ENCODE data around the gene SEMA6B. TPM values are rescaled to one million over a fixed set of nuclear protein-coding genes. Genes with fewer than 3 reads are reported as not detected.
A peak's percentile ranks its signal among the peaks of the same experiment; 100 is the strongest.

SEMA6B gene
- total RNA-seq, 4 donors from 2014 or later = 3.7 to 22.5 (median 14.2) TPM

DNA sequence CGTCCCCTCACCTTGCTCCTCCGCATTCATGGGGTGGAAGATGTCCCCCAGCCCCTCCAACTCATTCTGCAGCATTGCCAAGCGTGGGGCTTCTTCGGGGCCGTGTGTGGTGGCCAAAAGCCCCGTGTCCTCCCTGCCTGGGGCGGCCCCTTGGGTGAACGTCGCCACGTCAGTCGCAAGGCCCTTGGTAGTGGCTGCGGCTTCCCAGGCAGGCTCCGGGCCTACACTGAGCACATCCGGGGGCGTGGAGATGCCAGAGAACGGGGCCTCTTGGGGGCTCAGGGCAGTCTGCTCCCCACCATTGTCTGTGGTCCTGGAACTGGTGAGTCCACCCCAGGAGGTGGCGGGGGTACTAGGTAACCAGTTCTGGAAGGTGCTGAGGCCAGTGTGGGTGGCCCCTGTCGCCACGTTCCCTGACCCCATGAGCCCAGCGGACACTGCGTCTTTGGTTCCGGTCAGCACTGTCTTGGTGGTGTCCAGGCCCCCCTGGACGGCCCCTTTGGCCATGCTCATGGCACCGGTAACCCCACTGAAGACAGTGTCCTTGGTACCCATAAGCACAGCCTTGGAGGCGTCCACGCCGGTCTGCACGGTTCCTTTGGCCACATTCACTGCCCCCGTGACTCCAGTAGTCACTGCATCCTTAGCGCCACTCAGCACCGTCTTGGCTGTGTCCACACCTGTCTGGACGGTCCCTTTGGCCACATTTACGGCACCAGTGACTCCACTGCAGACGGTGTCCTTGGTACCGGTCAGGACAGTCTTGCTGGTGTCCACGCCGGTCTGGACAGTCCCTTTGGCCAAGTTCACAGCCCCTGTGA, 48.8 kb downstream of the SEMA6B start:
- Histone ChIP-seq H3K27me3 (no peaks in the 10 kb centered on the region), H3K4me1 (peaks cover 4 to 66% (median 25%) of the 10 kb centered on the region in 4 donors), H3K27ac (replicated peaks in 1 of 4) (no peak overlapping the region), H3K36me3 (peaks cover 12 to 65% (median 49%) of the 10 kb centered on the region in 4 donors), H3K9me3 (no peaks in the 10 kb centered on the region), H3K4me3 (no peak overlapping the region)
- no peak for DNase-seq (ENCODE audit: extremely low spot score)
- TF ChIP-seq POLR2AphosphoS5 (IDR thresholded peaks at IDR 0.05) (no peak), EP300 (IDR thresholded peaks at IDR 0.05) (no peak), POLR2A (IDR thresholded peaks at IDR 0.05; ENCODE audit: low read depth) (no peak)
- TF ChIP-seq, protein P1, sequence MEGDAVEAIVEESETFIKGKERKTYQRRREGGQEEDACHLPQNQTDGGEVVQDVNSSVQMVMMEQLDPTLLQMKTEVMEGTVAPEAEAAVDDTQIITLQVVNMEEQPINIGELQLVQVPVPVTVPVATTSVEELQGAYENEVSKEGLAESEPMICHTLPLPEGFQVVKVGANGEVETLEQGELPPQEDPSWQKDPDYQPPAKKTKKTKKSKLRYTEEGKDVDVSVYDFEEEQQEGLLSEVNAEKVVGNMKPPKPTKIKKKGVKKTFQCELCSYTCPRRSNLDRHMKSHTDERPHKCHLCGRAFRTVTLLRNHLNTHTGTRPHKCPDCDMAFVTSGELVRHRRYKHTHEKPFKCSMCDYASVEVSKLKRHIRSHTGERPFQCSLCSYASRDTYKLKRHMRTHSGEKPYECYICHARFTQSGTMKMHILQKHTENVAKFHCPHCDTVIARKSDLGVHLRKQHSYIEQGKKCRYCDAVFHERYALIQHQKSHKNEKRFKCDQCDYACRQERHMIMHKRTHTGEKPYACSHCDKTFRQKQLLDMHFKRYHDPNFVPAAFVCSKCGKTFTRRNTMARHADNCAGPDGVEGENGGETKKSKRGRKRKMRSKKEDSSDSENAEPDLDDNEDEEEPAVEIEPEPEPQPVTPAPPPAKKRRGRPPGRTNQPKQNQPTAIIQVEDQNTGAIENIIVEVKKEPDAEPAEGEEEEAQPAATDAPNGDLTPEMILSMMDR (IDR thresholded peaks at IDR 0.05) = no peak
- intact Hi-C loops (cut with DNase I) = no loop called here
- WGBS = 81% methylated on average over 21 of the region's 37 CpGs

DNA sequence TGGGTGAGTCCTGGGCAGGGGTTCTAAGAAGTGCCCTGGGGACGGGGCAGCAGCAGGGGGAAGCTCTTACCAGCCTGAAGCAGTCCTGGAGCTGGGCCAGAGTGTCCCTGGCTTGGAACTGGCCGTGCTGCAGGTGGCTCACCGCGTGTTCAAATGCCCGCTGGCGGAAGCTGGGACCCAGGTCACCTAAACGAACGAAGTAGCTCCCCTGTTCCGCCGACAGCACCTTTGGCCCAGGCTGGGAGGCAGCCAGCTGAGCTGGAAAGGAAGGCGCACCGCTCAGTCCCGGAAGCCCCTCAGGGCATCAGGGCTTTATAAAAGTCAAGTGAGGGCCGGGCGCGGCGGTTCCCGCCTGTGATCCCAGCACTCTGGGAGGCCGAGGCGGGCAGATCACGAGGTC, 50.8 kb downstream of the SEMA6B start:
- H3K36me3 ChIP-seq = peaks cover 24 to 76% (median 65%) of the 10 kb centered on the region in 4 donors
- TF ChIP-seq, protein P1 (IDR thresholded peaks at IDR 0.05) = no peak
- no peak for TF ChIP-seq POLR2A (IDR thresholded peaks at IDR 0.05; ENCODE audit: low read depth)
- no peak for TF ChIP-seq EP300 (IDR thresholded peaks at IDR 0.05)
- no peak for TF ChIP-seq POLR2AphosphoS5 (IDR thresholded peaks at IDR 0.05)
- no peak overlapping the region for H3K4me3 ChIP-seq
- no peaks in the 10 kb centered on the region for H3K27me3 ChIP-seq
- H3K27ac ChIP-seq (replicated peaks in 1 of 4) = peak overlapping the region in 1 of 4 donors; percentile 51
- H3K9me3 ChIP-seq = no peaks in the 10 kb centered on the region
- intact Hi-C loops (cut with DNase I) = no loop called here
- no peak for DNase-seq (ENCODE audit: extremely low spot score)
- WGBS = 86% methylated on average over 20 of the region's 21 CpGs
- peaks cover 4 to 76% (median 26%) of the 10 kb centered on the region in 4 donors for H3K4me1 ChIP-seq

DNA sequence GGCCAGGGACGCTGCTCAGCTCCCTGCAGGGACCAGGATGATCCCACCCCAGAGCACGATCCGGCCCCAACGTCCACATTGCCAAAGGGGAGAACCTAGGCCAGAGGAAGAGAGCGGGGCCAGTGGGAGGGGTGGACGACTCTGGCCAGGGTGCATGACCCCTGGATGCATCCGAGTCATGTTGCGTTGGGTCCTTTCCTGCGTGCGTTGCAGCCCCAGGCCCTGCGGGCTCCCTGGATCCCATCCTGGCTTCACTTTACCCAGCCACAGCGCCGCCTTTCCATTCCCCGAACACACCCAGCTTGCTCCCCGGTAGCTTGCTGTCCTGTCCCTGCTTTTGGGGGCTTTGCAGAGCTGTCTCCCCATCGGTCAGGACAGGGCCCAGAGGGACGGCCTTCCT, 51.7 kb downstream of the SEMA6B start:
- Histone ChIP-seq H3K4me3 (no peak overlapping the region), H3K27me3 (no peaks in the 10 kb centered on the region), H3K27ac (replicated peaks in 1 of 4) (peak overlapping the region in 2 of 4 donors; percentile 7 to 51), H3K9me3 (no peaks in the 10 kb centered on the region), H3K4me1 (peaks cover 4 to 78% (median 35%) of the 10 kb centered on the region in 4 donors), H3K36me3 (peaks cover 25 to 78% (median 67%) of the 10 kb centered on the region in 4 donors)
- no peak for DNase-seq (ENCODE audit: extremely low spot score)
- TF ChIP-seq EP300 (IDR thresholded peaks at IDR 0.05) (no peak), POLR2AphosphoS5 (IDR thresholded peaks at IDR 0.05) (no peak)
- intact Hi-C loops (cut with DNase I) = no loop called here
- 66% methylated on average over 9 of the region's 17 CpGs for WGBS

DNA sequence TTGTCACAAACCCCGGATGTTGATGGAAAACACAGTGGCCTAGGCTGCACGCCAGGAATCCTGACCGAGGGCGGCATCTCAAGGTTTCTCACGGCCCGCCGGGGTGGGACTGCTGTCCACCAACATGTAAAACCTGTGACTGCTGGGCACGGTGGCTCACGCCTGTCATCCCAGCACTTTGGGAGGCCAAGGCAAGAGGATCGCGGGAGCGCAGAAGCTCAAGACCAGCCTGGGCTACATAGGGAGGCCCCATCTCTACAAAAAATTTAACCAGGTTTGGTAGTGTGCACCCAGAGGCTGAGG, 52.4 kb downstream of the SEMA6B start:
- DNase-seq (ENCODE audit: extremely low spot score) = no peak
- H3K36me3 ChIP-seq = peaks cover 19 to 80% (median 69%) of the 10 kb centered on the region in 4 donors
- intact Hi-C loops (cut with DNase I) = no loop called here
- H3K27me3 ChIP-seq = no peaks in the 10 kb centered on the region
- WGBS = 84% methylated on average over 8 of the region's 12 CpGs
- no peaks in the 10 kb centered on the region for H3K9me3 ChIP-seq
- H3K4me3 ChIP-seq = no peak overlapping the region
- H3K4me1 ChIP-seq = peaks cover 4 to 85% (median 42%) of the 10 kb centered on the region in 4 donors
- H3K27ac ChIP-seq (replicated peaks in 1 of 4) = peak overlapping the region; percentile 35 to 51 (median 46)
- no peak for TF ChIP-seq POLR2A (IDR thresholded peaks at IDR 0.05; ENCODE audit: low read depth)
- no peak for TF ChIP-seq EP300 (IDR thresholded peaks at IDR 0.05)
- no peak for TF ChIP-seq POLR2AphosphoS5 (IDR thresholded peaks at IDR 0.05)
- TF ChIP-seq, protein P1 (IDR thresholded peaks at IDR 0.05) = no peak

DNA sequence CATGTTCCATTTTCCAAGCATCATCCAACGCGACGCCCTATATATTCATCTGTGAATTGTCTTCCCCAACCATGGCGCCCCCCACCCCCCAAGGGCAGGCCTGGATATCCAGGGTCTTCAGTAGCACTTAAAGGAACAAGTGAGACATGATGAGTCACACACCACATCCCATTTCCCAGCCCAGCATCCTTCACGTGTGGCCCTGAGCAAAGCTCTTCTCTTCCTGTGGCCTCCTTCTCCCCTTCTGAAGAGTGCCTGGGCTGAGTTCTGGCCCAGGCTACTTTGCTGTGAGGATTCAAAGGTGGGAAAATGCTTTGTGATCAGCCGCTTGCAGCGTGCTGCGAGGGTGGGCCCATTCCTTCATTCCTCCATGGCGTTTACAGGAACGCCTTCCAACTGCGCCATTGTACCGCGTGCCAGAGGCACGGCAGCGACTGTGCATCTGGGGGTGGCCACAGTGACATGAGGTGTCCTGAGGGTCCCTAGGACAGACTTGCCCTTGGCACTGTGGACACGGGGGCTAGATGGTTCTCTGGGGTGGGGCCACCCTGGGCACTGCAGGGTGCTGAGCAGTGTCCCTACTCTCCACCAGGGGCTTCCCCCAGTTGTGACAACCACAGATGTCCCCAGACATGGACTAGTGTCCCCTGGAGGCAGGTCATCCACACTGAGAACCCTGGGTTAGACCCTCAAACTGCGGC, 52.9 kb downstream of the SEMA6B start:
- H3K36me3 ChIP-seq = peaks cover 23 to 81% (median 72%) of the 10 kb centered on the region in 4 donors
- H3K4me1 ChIP-seq = peaks cover 4 to 90% (median 44%) of the 10 kb centered on the region in 4 donors
- no peaks in the 10 kb centered on the region for H3K9me3 ChIP-seq
- no peak for DNase-seq (ENCODE audit: extremely low spot score)
- no peaks in the 10 kb centered on the region for H3K27me3 ChIP-seq
- TF ChIP-seq POLR2A (IDR thresholded peaks at IDR 0.05; ENCODE audit: low read depth) (no peak), POLR2AphosphoS5 (IDR thresholded peaks at IDR 0.05) (no peak), EP300 (IDR thresholded peaks at IDR 0.05) (no peak)
- TF ChIP-seq, protein P1 (IDR thresholded peaks at IDR 0.05) = no peak
- 86% methylated on average over 9 of the region's 17 CpGs for WGBS
- intact Hi-C loops (cut with DNase I) = no loop called here
- H3K27ac ChIP-seq (replicated peaks in 1 of 4) = peak overlapping the region; percentile 35 to 51 (median 46)
- H3K4me3 ChIP-seq = no peak overlapping the region

Data from esophagus muscularis mucosa (tissue), 4 donors.